Natural killer cell (primary cell): ENCODE data around the gene IFT74. TPM values are rescaled to one million over a fixed set of nuclear protein-coding genes. Genes with fewer than 3 reads are reported as not detected.

Experiments
- ATAC-seq, 3 donors: fragments of 150-1000 bp in 2 of 3; fragments of 200-7000 bp in 1 of 3; cut with Tn5 transposase; 1 replicate in 1 of 3; 2 replicates in 2 of 3; pipeline ENCODE4 v1.10.0; 2021; ENCODE audit warnings: mild to moderate bottlenecking in 2 of 3, moderate library complexity in 2 of 3
- DNase-seq, 2 donors: peaks; one replicate each; pipeline versions ENCODE4 v3.0.0 to v3.0.0-alpha.2; 2013 to 2021; ENCODE audit warnings: mixed read lengths in 1 of 2
- H3K27ac ChIP-seq: one replicate; pipeline ENCODE4 v1.5.1; 2013; ENCODE audit warnings: mild to moderate bottlenecking, low read length
- H3K27me3 ChIP-seq: one replicate; pipeline ENCODE4 v1.6.1; 2013; ENCODE audit warnings: low read length; ENCODE audit not compliant: control insufficient read depth, insufficient read depth
- H3K36me3 ChIP-seq: one replicate; pipeline ENCODE4 v1.6.1; 2013; ENCODE audit warnings: low read length; ENCODE audit not compliant: control insufficient read depth, insufficient read depth
- H3K4me1 ChIP-seq: one replicate; pipeline ENCODE4 v1.6.1; 2013; ENCODE audit warnings: low read length; ENCODE audit not compliant: control insufficient read depth, insufficient read depth
- H3K4me3 ChIP-seq: one replicate; pipeline ENCODE4 v1.5.1; 2013; ENCODE audit warnings: low read length
- H3K9me3 ChIP-seq: one replicate; pipeline ENCODE4 v1.6.1; 2013; ENCODE audit warnings: low read length; ENCODE audit not compliant: control insufficient read depth, insufficient read depth
- H3K27ac Mint-ChIP-seq, 2 donors: one replicate each; pipeline ENCODE4 v1.8.0; 2022; ENCODE audit warnings: mild to moderate bottlenecking in 2 of 2, mixed read lengths in 2 of 2, moderate library complexity in 1 of 2
- H3K27me3 Mint-ChIP-seq, 2 donors: one replicate each; pipeline ENCODE4 v1.8.0; 2022; ENCODE audit warnings: low read depth in 2 of 2, mixed read lengths in 2 of 2
- H3K36me3 Mint-ChIP-seq: one replicate; pipeline ENCODE4 v1.8.0; 2022; ENCODE audit warnings: mixed read lengths
- H3K4me1 Mint-ChIP-seq, 2 donors: one replicate each; pipeline ENCODE4 v1.8.0; 2022; ENCODE audit warnings: mixed read lengths in 2 of 2
- H3K4me3 Mint-ChIP-seq: one replicate; pipeline ENCODE4 v1.8.0; 2022; ENCODE audit warnings: mild to moderate bottlenecking, moderate library complexity, mixed read lengths
- H3K9me3 Mint-ChIP-seq, 2 donors: one replicate each; pipeline ENCODE4 v1.8.0; 2022; ENCODE audit warnings: mixed read lengths in 2 of 2
- WGBS: methylation state at CpG from one replicate; pipeline ENCODE4 v1.1.7; 2013; ENCODE audit warnings: missing lambda C conversion rate; ENCODE audit not compliant: insufficient coverage; 5-methylcytosine and 5-hydroxymethylcytosine counted together
- intact Hi-C: fragments of 100-400 bp; cut with micrococcal nuclease; formaldehyde crosslinking; loops from one replicate; pipeline ENCODE4 v1.14.2; 2022
- total RNA-seq, 4 donors: library from RNA; stranded (reverse); fragments of 120-200 nt in 1 of 4; gene quantifications; one replicate each; pipeline versions ENCODE4 v1.2.3 to v1.2.4, GENCODE V29; 2013 to 2022
- TF ChIP-seq, protein P1 (sequence below): fragments of 200-600 bp; IDR thresholded peaks from one replicate; pipeline ENCODE4 v1.8.0; 2022; ENCODE audit warnings: antibody characterized with exemption

The IFT74 gene
- total RNA-seq, 3 donors from 2014 or later (not counting 1 experiment from before 2014, with no cell fraction given) = 6.0 to 8.7 (median 7.0) TPM

DNA sequence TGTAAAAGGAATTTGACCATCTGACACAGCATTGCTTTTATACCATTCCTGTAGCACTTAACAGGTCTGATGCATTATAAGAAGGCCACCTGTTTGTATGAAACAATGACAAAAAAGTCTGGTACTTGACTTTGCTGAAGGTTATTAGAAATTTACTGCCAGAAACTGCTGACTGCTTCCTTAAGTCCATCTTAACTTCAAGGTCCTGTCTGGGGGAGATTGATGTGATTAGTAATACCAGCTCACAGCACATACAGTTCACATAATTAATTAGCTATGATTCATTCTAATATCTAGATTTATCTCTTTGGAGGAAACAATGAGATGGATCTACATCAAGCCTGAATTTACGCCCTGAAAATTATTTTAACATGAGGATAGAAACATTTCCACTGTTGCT is 103.2 kb downstream of the IFT74 start:
- TF ChIP-seq, protein P1, sequence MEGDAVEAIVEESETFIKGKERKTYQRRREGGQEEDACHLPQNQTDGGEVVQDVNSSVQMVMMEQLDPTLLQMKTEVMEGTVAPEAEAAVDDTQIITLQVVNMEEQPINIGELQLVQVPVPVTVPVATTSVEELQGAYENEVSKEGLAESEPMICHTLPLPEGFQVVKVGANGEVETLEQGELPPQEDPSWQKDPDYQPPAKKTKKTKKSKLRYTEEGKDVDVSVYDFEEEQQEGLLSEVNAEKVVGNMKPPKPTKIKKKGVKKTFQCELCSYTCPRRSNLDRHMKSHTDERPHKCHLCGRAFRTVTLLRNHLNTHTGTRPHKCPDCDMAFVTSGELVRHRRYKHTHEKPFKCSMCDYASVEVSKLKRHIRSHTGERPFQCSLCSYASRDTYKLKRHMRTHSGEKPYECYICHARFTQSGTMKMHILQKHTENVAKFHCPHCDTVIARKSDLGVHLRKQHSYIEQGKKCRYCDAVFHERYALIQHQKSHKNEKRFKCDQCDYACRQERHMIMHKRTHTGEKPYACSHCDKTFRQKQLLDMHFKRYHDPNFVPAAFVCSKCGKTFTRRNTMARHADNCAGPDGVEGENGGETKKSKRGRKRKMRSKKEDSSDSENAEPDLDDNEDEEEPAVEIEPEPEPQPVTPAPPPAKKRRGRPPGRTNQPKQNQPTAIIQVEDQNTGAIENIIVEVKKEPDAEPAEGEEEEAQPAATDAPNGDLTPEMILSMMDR = no peak
- Histone ChIP-seq H3K27me3 (no peaks in the 10 kb centered on the region), H3K4me3 (no peak overlapping the region), H3K4me1 (no peaks in the 10 kb centered on the region), H3K9me3 (no peaks in the 10 kb centered on the region), H3K36me3 (no peaks in the 10 kb centered on the region), H3K27ac (no peak overlapping the region)
- Mint-ChIP-seq H3K4me1 (no peaks in the 10 kb centered on the region), H3K27me3 (no peaks in the 10 kb centered on the region), H3K27ac (no peak overlapping the region), H3K9me3 (no peaks in the 10 kb centered on the region), H3K36me3 (no peaks in the 10 kb centered on the region), H3K4me3 (no peak overlapping the region)
- ATAC-seq (no peak), DNase-seq (no peak)
- intact Hi-C loops = no loop called here
- WGBS = no CpG with 5 or more reads among the region's 1 CpG

DNA sequence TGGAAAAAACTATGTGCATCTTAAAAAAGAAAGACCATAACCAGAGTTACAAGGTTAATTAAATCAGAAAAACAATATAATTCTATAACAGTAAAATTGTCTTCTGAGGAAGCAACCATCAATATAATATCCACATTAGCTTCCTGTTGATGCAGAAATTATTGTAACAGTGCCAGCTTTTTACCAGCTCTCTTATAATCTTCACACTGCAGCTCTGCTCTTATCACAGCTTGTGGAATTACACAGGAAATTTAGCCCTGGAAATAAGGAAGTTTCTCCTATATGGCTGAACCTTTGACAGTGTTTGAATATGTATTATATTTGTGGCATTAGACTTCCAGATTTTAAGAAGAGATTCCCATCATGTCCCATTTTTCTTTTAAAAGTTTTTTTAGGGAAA is 103.7 kb downstream of the IFT74 start:
- ATAC-seq (no peak), DNase-seq (no peak)
- Mint-ChIP-seq H3K27ac (no peak overlapping the region), H3K36me3 (no peaks in the 10 kb centered on the region), H3K27me3 (no peaks in the 10 kb centered on the region), H3K9me3 (no peaks in the 10 kb centered on the region), H3K4me1 (no peaks in the 10 kb centered on the region), H3K4me3 (no peak overlapping the region)
- H3K4me1 ChIP-seq = no peaks in the 10 kb centered on the region
- no peak overlapping the region for H3K4me3 ChIP-seq
- TF ChIP-seq, protein P1 = no peak
- no peak overlapping the region for H3K27ac ChIP-seq
- H3K27me3 ChIP-seq = no peaks in the 10 kb centered on the region
- intact Hi-C loops = no loop called here
- no peaks in the 10 kb centered on the region for H3K36me3 ChIP-seq
- no peaks in the 10 kb centered on the region for H3K9me3 ChIP-seq

DNA sequence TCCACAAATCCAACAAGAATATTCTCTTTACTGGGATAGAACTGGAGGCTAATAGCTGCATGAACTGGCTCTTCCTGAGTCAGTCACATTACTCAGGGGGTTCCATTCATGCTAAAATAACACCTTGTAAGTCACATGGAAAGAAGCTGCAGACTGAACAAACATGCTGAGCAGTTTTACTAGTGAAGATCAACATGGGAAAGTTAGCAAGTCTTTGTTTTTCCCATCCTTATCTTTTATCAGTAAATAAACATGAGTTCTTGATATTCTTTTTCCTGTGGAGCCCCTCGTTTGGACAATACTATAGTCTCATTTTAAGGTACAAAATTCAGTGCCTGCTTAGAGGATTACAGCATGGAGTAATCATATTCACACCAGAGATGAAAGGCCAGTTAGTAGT is 109.1 kb downstream of the IFT74 start:
- no peak for ATAC-seq
- H3K27me3 ChIP-seq = no peaks in the 10 kb centered on the region
- TF ChIP-seq, protein P1 = no peak
- Mint-ChIP-seq H3K4me3 (no peak overlapping the region), H3K9me3 (no peaks in the 10 kb centered on the region), H3K36me3 (no peaks in the 10 kb centered on the region), H3K4me1 (no peaks in the 10 kb centered on the region), H3K27me3 (no peaks in the 10 kb centered on the region), H3K27ac (no peak overlapping the region)
- H3K27ac ChIP-seq = no peak overlapping the region
- H3K9me3 ChIP-seq = no peaks in the 10 kb centered on the region
- intact Hi-C loops = no loop called here
- no peak for DNase-seq
- H3K4me3 ChIP-seq = no peak overlapping the region
- 71% methylated on average over 1 of the region's 1 CpG for WGBS
- no peaks in the 10 kb centered on the region for H3K36me3 ChIP-seq
- H3K4me1 ChIP-seq = no peaks in the 10 kb centered on the region

DNA sequence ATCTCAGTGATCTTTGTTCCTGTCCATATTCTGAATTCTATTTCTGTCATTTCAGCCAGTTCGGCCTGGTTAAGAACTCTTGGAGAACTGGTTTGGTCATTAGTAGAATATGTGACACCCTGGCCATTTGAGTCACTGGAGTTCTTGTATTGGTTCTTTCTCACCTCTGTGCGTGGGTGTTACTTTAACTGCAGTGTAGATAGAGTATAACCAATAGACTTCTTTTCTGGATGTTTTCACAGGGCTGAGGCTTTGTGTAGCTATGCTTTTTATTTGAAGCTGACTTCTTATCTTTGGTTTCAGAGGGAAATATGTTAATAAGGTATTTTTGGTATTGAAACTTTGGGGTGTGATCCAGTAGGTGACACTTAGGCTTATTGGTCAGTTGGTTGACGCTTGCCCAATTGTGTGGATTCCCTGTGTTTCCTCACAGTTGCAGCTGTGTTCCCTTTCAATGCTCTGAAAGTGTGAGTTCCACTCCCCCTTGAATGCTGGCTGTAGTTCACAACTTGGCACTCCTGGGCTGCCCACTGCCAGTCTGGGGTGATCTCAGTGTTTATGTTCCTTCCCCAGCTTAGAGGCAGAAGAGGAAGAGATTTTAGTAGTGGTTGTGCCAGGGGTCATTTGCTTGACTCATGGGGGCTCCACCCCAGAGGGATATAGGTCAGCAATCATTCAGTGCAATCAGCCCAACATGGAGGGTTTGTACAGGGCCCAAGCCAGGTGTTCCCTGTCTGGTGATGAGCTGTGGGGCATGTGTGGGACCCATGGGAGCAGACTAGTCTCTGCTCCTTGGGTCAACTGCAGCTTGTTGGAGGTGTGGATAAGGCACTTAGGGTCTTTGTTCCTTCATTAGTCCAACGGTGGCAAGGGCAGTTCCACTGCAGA is 117.9 kb downstream of the IFT74 start:
- H3K4me3 ChIP-seq = no peak overlapping the region
- DNase-seq (no peak), ATAC-seq (no peak)
- H3K27me3 ChIP-seq = no peaks in the 10 kb centered on the region
- H3K4me1 ChIP-seq = no peaks in the 10 kb centered on the region
- H3K9me3 ChIP-seq = no peaks in the 10 kb centered on the region
- no peaks in the 10 kb centered on the region for H3K9me3 Mint-ChIP-seq
- H3K36me3 ChIP-seq = no peaks in the 10 kb centered on the region
- TF ChIP-seq, protein P1 = no peak
- H3K27ac Mint-ChIP-seq = no peak overlapping the region
- H3K4me3 Mint-ChIP-seq = no peak overlapping the region
- intact Hi-C loops = no loop called here
- H3K27ac ChIP-seq = no peak overlapping the region
- WGBS = 65% methylated on average over 4 of the region's 4 CpGs
- no peaks in the 10 kb centered on the region for H3K27me3 Mint-ChIP-seq
- no peaks in the 10 kb centered on the region for H3K36me3 Mint-ChIP-seq
- no peaks in the 10 kb centered on the region for H3K4me1 Mint-ChIP-seq
